Measurements from ENCODE around the gene LANCL2. TPM values are rescaled to one million over a fixed set of nuclear protein-coding genes. Genes with fewer than 3 reads are reported as not detected.

The LANCL2 gene
- total RNA-seq, 6 donors from 2014 or later: 4.6 to 19.9 (median 12.6) TPM

GRCh38 chr7:55335151-55335550 is 30.0 kb upstream of the LANCL2 start:
- no peaks in the 10 kb centered on the region for H3K4me1 ChIP-seq
- WGBS, 2 donors: 89 to 92% methylated on average over 5 of the region's 5 CpGs

GRCh38 chr7:55335786-55336185 is 29.4 kb upstream of the LANCL2 start:
- DNase-seq: no peak
- Histone ChIP-seq H3K27me3 (no peaks in the 10 kb centered on the region), H3K4me1 (no peaks in the 10 kb centered on the region), H3K4me3 (no peak overlapping the region), H3K36me3 (no peaks in the 10 kb centered on the region), H3K9me3 (no peaks in the 10 kb centered on the region), H3K27ac (no peak overlapping the region)
- no peak for TF ChIP-seq CTCF (IDR thresholded peaks at IDR 0.05)
- no peak for TF ChIP-seq EP300 (IDR thresholded peaks at IDR 0.05)
- WGBS, 2 donors: 72 to 82% methylated on average over 5 of the region's 5 CpGs
- no peak for ATAC-seq (ENCODE audit: low FRiP score in 2 of 2)

More at GRCh38 chr7:55335151-55335550, 30.0 kb upstream of the LANCL2 start:
- DNase-seq: no peak
- Histone ChIP-seq H3K9me3 (no peaks in the 10 kb centered on the region), H3K27ac (no peak overlapping the region), H3K27me3 (no peaks in the 10 kb centered on the region), H3K4me3 (no peak overlapping the region), H3K36me3 (no peaks in the 10 kb centered on the region)
- TF ChIP-seq POLR2AphosphoS5 (IDR thresholded peaks at IDR 0.05): no peak
- no peak for TF ChIP-seq POLR2A (IDR thresholded peaks at IDR 0.05)
- no peak for TF ChIP-seq EP300 (IDR thresholded peaks at IDR 0.05)
- no peak for TF ChIP-seq CTCF (IDR thresholded peaks at IDR 0.05)
- ATAC-seq (ENCODE audit: low FRiP score in 2 of 2): no peak

GRCh38 chr7:55336540-55336939 is 28.6 kb upstream of the LANCL2 start:
- Histone ChIP-seq H3K9me3 (no peaks in the 10 kb centered on the region), H3K27ac (no peak overlapping the region), H3K4me3 (no peak overlapping the region), H3K4me1 (no peaks in the 10 kb centered on the region), H3K36me3 (no peaks in the 10 kb centered on the region), H3K27me3 (no peaks in the 10 kb centered on the region)
- ATAC-seq (ENCODE audit: low FRiP score in 2 of 2) (no peak), DNase-seq (no peak)
- 69 to 74% methylated on average over 2 to 3 of the region's 3 CpGs for WGBS, 2 donors
- TF ChIP-seq CTCF (IDR thresholded peaks at IDR 0.05) (no peak), POLR2AphosphoS5 (IDR thresholded peaks at IDR 0.05) (no peak), EP300 (IDR thresholded peaks at IDR 0.05) (no peak), POLR2A (IDR thresholded peaks at IDR 0.05) (no peak)

GRCh38 chr7:55339033-55340000 is 25.8 kb upstream of the LANCL2 start:
- ATAC-seq (ENCODE audit: low FRiP score in 2 of 2) (no peak), DNase-seq (no peak)
- Histone ChIP-seq H3K4me3 (no peak overlapping the region), H3K9me3 (no peaks in the 10 kb centered on the region), H3K36me3 (no peaks in the 10 kb centered on the region), H3K27ac (no peak overlapping the region), H3K4me1 (no peaks in the 10 kb centered on the region), H3K27me3 (no peaks in the 10 kb centered on the region)
- no peak for TF ChIP-seq POLR2AphosphoS5 (IDR thresholded peaks at IDR 0.05)
- TF ChIP-seq POLR2A (IDR thresholded peaks at IDR 0.05): no peak
- no peak for TF ChIP-seq CTCF (IDR thresholded peaks at IDR 0.05)
- no peak for TF ChIP-seq EP300 (IDR thresholded peaks at IDR 0.05)
- 75 to 78% methylated on average over 8 of the region's 8 CpGs for WGBS, 2 donors
